GM21786 (cell line): Measurements from ENCODE around the gene MYO18B.

Experiments used
- ATAC-seq: cut with Tn5 transposase; IDR thresholded peaks from one replicate; pipeline ENCODE4 v1.9.1; 2021; ENCODE audit not compliant: unreplicated experiment

The MYO18B gene

GRCh38 chr22:25844601-25845000, 102.6 kb downstream of the MYO18B start:
- ATAC-seq: no peak

- ATAC-seq: no peak
These were observed 104.2 kb downstream of the MYO18B start for GRCh38 chr22:25845985-25846745.

- ATAC-seq: no peak
These were observed 105.5 kb downstream of the MYO18B start for GRCh38 chr22:25847451-25847850.

- ATAC-seq: no peak
These were observed 107.0 kb downstream of the MYO18B start for GRCh38 chr22:25848954-25849353.

- ATAC-seq: no peak
These were observed 107.5 kb downstream of the MYO18B start for GRCh38 chr22:25849522-25849921.

GRCh38 chr22:25852223-25852622, 110.2 kb downstream of the MYO18B start:
- no peak for ATAC-seq

GRCh38 chr22:25853078-25853477, 111.1 kb downstream of the MYO18B start:
- ATAC-seq: no peak

GRCh38 chr22:25853501-25854284, 111.7 kb downstream of the MYO18B start:
- no peak for ATAC-seq

GRCh38 chr22:25869771-25870170, 127.8 kb downstream of the MYO18B start:
- no peak for ATAC-seq

- no peak for ATAC-seq
These were observed 132.3 kb downstream of the MYO18B start for GRCh38 chr22:25874327-25874726.

GRCh38 chr22:25875461-25875860, 133.5 kb downstream of the MYO18B start:
- ATAC-seq: no peak

GRCh38 chr22:25876871-25877270, 134.9 kb downstream of the MYO18B start:
- no peak for ATAC-seq

GRCh38 chr22:25878933-25879332, 136.9 kb downstream of the MYO18B start:
- ATAC-seq: no peak

- ATAC-seq: no peak
These were observed 138.5 kb downstream of the MYO18B start for GRCh38 chr22:25880524-25880923.

- no peak for ATAC-seq
These were observed 139.3 kb downstream of the MYO18B start for GRCh38 chr22:25881210-25881755.

GRCh38 chr22:25882360-25882759, 140.4 kb downstream of the MYO18B start:
- no peak for ATAC-seq

GRCh38 chr22:25883482-25884033, 141.6 kb downstream of the MYO18B start:
- no peak for ATAC-seq

- no peak for ATAC-seq
These were observed 142.1 kb downstream of the MYO18B start for GRCh38 chr22:25884121-25884520.

- ATAC-seq: no peak
These were observed 146.5 kb downstream of the MYO18B start for GRCh38 chr22:25888399-25889054.

- no peak for ATAC-seq
These were observed 148.7 kb downstream of the MYO18B start for GRCh38 chr22:25890651-25891050.

GRCh38 chr22:25892678-25893077, 150.7 kb downstream of the MYO18B start:
- ATAC-seq: no peak
